COLO668 (cell line): ENCODE data around the gene PARVB.
"Not testable (repeated sequence)": the region's sequence is repeated elsewhere in the genome, so short reads cannot be mapped to it uniquely, and the experiment has no call there.

ENCODE experiments used
- DNase-seq: peaks from one replicate; lab custom pipeline; 2025; ENCODE audit not compliant: unreplicated experiment; lab: John Stamatoyannopoulos, UW

PARVB gene

DNA sequence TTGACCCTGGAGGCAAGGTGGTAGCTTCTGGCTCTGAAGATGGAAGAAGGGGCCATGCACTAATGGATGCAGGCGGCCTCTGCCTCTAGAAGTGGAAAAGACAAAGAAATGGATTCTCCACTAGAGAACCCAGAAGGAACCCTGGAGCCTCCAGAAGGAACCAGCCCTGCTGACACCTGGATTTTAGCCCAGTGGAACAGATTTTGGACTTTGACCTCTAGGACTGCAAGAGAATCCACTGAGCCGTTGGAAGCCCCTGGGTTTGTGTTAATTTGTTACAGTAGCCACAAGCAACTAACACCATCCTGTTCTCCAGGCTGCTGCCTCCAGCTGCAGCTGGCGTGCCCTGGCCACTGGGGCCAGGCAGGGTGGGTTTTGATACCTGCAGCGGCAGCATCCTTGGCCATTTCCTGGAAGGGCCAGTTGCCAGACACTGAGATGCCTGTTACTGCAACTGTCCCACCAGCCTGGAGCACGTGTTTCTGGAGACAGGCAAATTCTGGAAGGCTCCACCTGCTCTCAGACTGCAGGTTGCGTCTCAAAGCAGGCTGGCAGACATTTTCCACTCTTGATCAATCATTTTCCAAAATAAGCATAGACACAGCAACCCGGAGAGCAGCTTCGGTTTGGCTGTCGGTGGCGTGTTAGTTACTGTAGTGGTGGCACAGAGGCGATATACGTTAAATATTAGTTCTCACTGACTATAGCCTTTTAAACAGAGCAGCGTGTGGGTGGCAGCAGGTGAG lies 79.8 kb downstream of the PARVB start:
- peak; percentile 8 for DNase-seq

DNA sequence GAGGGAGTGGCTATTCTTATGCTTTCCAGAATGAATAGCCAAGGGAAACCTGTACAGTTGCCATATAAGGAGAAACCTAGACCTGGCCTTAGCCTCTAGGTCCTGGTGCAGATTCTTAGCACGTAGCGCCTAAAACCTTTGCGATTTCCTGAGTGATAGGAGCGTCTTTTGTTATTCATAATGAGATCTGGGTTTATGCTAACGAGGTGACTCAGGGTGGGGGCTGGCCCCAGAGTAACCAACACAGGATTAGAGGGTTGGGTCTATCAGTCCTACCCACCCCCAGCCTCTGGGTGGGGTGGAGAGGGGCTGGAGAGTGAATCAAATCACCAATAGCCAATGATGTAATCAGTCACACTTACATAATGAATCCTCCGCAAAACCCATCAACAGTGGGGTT lies 83.2 kb downstream of the PARVB start:
- DNase-seq: no peak

- DNase-seq: no peak
Observed at GRCh38 chr22:44108076-44108475, 84.0 kb downstream of the PARVB start.

GRCh38 chr22:44108806-44109385 lies 84.8 kb downstream of the PARVB start:
- no peak for DNase-seq

DNA sequence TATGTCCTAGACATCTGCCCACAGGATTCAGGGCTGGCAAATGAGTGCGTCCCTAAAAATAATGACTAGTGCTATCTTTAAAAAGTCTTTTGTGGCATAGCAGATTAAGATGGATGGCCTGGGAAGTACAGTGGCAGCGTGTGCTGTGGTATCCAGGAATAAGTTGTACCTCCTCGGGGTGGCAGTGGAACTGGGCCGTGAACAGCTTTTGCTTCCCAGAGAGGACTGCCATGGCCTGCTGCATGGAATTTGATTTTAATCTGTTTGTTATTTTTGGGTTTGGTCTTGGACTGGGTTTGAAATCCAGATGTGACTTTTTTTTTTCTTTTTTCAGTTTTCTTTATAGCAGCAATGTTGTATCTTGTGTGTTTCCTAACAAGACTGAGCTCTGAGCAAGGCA lies 85.3 kb downstream of the PARVB start:
- no peak for DNase-seq

- DNase-seq: not testable (repeated sequence)
Observed at GRCh38 chr22:44110656-44111055, 86.6 kb downstream of the PARVB start.

GRCh38 chr22:44111562-44112155 lies 87.6 kb downstream of the PARVB start:
- DNase-seq: no peak

DNA sequence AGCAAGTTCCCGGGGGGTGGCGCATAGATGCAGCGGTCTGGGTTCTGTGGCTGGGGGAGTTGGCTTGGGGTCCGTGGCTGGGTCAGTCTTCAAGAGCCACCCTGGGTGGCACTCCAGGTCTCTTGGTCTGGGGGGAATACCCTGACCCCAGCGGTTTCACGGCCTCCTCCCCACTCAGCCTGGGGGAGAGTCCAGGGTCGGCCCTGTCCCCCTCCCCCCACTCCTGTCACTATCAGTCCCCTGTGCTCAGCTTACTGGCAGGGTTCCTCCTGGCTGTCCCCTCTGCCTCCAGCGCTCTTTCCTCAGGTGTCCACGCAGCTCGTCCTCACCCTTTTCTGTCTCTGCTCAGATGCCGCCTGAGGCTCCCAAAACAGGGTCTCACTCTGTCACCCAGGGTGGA lies 88.1 kb downstream of the PARVB start:
- DNase-seq: no peak

DNA sequence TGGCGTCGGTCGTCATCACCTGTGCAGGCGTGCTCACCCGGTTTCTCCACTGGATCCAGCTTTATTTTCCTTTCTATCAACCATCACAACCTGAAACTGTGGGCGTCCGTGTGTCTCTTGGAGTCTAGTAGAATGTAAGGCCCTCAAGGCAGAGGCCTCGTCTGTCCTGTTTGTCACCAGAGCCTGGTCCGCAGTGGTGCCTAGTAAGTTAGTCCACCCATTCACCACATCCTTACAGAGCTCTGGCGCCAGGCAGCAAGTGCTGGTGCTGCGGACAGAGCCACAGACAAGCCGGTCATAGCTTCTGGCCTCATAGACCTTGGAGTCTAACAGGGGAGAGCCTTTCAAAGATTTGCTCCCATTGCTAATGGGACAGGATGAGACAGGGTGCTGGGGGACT lies 92.2 kb downstream of the PARVB start:
- DNase-seq: no peak

GRCh38 chr22:44116755-44117684 lies 92.9 kb downstream of the PARVB start:
- DNase-seq: no peak

GRCh38 chr22:44117746-44118145 lies 93.6 kb downstream of the PARVB start:
- no peak for DNase-seq

GRCh38 chr22:44118645-44119315 lies 94.7 kb downstream of the PARVB start:
- no peak for DNase-seq

DNA sequence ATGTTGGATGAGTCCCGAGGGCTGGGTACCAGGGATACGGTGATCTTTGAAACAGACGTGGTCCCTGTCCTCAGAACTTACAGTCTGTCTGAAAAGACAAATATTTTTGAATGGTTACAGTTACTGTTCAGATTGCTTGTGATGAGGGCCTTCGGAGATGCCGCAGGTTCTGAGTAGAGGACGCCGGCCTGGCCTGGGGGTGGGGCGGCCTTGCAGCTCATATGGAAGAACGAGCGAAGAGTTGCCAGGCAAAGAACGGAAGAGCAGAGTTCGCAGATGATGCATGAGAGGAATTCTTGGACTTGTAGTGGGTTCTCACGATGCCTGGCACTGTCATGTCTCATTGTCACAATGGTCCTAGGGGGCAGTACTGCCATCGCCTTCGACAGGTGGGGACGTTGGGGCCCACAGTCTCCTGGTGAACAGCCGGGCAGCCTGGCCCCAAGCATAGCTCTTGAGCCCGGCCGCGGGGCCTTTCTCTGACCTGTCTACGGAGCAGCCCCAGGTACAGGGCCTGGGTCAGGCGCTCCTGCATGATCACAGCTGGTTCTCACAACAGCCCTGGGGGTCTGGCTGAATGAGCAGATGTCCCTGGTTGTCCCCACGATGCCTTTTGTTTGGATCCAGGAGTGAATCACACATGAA lies 95.7 kb downstream of the PARVB start:
- no peak for DNase-seq

GRCh38 chr22:44120314-44120704 lies 96.2 kb downstream of the PARVB start:
- no peak for DNase-seq

- no peak for DNase-seq
Observed at GRCh38 chr22:44125421-44125820, 101.3 kb downstream of the PARVB start.

GRCh38 chr22:44126807-44127206 lies 102.7 kb downstream of the PARVB start:
- DNase-seq: no peak

GRCh38 chr22:44127356-44127755 lies 103.3 kb downstream of the PARVB start:
- no peak for DNase-seq

- DNase-seq: no peak
Observed at GRCh38 chr22:44128958-44129618, 105.0 kb downstream of the PARVB start.

- DNase-seq: peak; percentile 49
Observed at GRCh38 chr22:44129619-44129976, 105.5 kb downstream of the PARVB start.
